Gastroesophageal sphincter (tissue), 3 donors: Measurements from ENCODE around the gene CCNDBP1.

Experiments used
- POLR2AphosphoS5 ChIP-seq: sonication (generic); formaldehyde crosslinking; IDR thresholded peaks from one replicate; pipeline ENCODE4 v1.6.1; 2017; ENCODE audit warnings: antibody characterized with exemption
- TF ChIP-seq, protein P1 (sequence below), 4 experiments: fragments of 200-600 bp in 2 of 4; fragments of 450-650 bp in 2 of 4; sonication (generic) in 1 of 4; IDR thresholded peaks; one replicate each; pipeline ENCODE4 v1.5.1; 2017 to 2019; ENCODE audit warnings: antibody characterized with exemption in 4 of 4, mild to moderate bottlenecking in 2 of 4, moderate library complexity in 2 of 4

GRCh38 chr15:43215961-43216360 is 30.8 kb downstream of the CCNDBP1 start:
- TF ChIP-seq, protein P1, sequence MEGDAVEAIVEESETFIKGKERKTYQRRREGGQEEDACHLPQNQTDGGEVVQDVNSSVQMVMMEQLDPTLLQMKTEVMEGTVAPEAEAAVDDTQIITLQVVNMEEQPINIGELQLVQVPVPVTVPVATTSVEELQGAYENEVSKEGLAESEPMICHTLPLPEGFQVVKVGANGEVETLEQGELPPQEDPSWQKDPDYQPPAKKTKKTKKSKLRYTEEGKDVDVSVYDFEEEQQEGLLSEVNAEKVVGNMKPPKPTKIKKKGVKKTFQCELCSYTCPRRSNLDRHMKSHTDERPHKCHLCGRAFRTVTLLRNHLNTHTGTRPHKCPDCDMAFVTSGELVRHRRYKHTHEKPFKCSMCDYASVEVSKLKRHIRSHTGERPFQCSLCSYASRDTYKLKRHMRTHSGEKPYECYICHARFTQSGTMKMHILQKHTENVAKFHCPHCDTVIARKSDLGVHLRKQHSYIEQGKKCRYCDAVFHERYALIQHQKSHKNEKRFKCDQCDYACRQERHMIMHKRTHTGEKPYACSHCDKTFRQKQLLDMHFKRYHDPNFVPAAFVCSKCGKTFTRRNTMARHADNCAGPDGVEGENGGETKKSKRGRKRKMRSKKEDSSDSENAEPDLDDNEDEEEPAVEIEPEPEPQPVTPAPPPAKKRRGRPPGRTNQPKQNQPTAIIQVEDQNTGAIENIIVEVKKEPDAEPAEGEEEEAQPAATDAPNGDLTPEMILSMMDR (IDR thresholded peaks at IDR 0.05), result no peak
- TF ChIP-seq POLR2AphosphoS5, result no peak
